ENCODE measurements around the gene SCD5.

DNA sequence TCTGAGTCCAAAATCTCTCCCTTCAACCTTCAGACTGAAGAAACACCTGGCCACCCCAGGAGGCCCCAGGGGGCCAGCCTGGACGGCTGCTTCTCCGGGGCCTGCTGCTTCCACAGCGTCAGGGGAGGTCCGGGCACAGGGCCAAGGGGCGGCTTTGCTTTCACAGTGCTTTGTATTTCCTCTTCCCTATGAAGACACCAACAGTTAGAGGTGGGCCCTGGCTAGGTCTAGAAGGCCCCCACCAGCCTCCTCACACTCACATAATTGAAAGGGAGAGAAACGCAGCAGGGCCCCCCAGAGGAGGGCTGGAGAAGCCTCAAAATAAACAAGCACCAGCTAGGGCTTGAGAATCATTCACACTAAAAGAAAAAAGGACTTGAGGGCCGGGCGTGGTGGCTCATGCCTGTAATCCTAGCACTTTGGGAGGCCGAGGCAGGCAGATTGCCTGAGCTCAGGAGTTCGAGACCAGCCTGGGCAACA, 17.8 kb downstream of the SCD5 start:
- TF ChIP-seq GABPA (IDR thresholded peaks at IDR 0.05; ENCODE audit: borderline replicate concordance, insufficient read depth, low read length) = no peak
- TF ChIP-seq, protein P1, sequence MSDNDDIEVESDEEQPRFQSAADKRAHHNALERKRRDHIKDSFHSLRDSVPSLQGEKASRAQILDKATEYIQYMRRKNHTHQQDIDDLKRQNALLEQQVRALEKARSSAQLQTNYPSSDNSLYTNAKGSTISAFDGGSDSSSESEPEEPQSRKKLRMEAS (IDR thresholded peaks at IDR 0.05) = no peak
- no peak for TF ChIP-seq NRF1 (IDR thresholded peaks at IDR 0.05; ENCODE audit: low read depth, low read length)
- TF ChIP-seq, protein P2, sequence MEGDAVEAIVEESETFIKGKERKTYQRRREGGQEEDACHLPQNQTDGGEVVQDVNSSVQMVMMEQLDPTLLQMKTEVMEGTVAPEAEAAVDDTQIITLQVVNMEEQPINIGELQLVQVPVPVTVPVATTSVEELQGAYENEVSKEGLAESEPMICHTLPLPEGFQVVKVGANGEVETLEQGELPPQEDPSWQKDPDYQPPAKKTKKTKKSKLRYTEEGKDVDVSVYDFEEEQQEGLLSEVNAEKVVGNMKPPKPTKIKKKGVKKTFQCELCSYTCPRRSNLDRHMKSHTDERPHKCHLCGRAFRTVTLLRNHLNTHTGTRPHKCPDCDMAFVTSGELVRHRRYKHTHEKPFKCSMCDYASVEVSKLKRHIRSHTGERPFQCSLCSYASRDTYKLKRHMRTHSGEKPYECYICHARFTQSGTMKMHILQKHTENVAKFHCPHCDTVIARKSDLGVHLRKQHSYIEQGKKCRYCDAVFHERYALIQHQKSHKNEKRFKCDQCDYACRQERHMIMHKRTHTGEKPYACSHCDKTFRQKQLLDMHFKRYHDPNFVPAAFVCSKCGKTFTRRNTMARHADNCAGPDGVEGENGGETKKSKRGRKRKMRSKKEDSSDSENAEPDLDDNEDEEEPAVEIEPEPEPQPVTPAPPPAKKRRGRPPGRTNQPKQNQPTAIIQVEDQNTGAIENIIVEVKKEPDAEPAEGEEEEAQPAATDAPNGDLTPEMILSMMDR (IDR thresholded peaks at IDR 0.05; ENCODE audit: control extremely low read depth in 1 of 3, insufficient read depth in 1 of 3, low read depth in 1 of 3, low read length in 3 of 3) = peak in 1 of 3 experiments; percentile 6; a peak in 1 of 4 replicates
- TF ChIP-seq POLR2AphosphoS5 (IDR thresholded peaks at IDR 0.05; ENCODE audit: low read depth, low read length) = no peak
- TF ChIP-seq SRF (IDR thresholded peaks at IDR 0.05; ENCODE audit: low read depth, low read length) = no peak
- no peak for TF ChIP-seq HDAC2 (IDR thresholded peaks at IDR 0.05; ENCODE audit: borderline replicate concordance in 1 of 2, low read depth in 2 of 2, low read length in 2 of 2)
- TF ChIP-seq POLR2A (IDR thresholded peaks at IDR 0.05; ENCODE audit: control extremely low read depth in 1 of 2, low read depth in 2 of 2, low read length in 2 of 2) = no peak
